Measurements from ENCODE around the gene CT45A8. TPM values are rescaled to one million over a fixed set of nuclear protein-coding genes. Genes with fewer than 3 reads are reported as not detected.
"Not testable (repeated sequence)": the region's sequence is repeated elsewhere in the genome, so short reads cannot be mapped to it uniquely, and the experiment has no call there.

The CT45A8 gene
- total and polyA plus RNA-seq, 2 of the 8 experiments (the other 6 are each of a cell fraction or from before 2014, with no cell fraction given): not detected

DNA sequence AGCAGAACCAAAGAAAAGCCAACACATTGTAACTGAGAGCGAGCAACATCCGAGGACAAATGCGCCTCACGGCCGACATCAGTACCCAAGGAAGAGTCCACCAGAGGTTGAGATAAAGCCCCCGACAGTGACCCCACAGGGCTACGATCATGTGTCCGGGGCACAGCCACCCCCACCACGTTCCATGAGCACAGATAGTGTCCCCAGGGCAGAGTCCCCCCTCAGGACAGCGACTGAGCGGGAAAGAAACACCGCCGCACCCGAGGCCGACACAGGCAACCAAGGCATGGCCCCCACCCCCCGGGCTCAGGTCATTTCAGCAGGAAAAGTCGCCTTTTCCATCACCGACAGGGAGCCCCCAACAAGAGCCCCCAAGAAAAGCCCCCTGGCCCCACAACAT is 33.9 kb upstream of the CT45A8 start:
- 85% methylated on average over 10 of the region's 18 CpGs; no CpG with 5 or more reads in 1 of the 2 experiments for WGBS, 2 experiments (ENCODE audit: extremely low coverage in 1 of 2, insufficient coverage in 1 of 2, insufficient read length in 1 of 2, insufficient replicate concordance in 2 of 2, low coverage in 1 of 2, low lambda C conversion rate in 2 of 2, missing lambda C conversion rate in 1 of 2)
- POLR2A ChIA-PET (ENCODE audit: partially characterized antibody); DNase-seq (ENCODE audit: low read depth in 1 of 2, low spot score in 2 of 2): not testable (repeated sequence)

GRCh38 chrX:135882741-135883140 is 28.4 kb upstream of the CT45A8 start:
- H2BK5ac ChIP-seq (ENCODE audit: low read depth, low read length); H3K27ac ChIP-seq (ENCODE audit: low read depth, low read length); H3K27me3 ChIP-seq (replicated peaks in 1 of 4; ENCODE audit: control insufficient read depth in 3 of 4, extremely low read depth in 1 of 4, insufficient read depth in 3 of 4, low read length in 3 of 4); H4K8ac ChIP-seq (ENCODE audit: extremely low read depth, insufficient read depth, low read length); H3K56ac ChIP-seq (replicated peaks; ENCODE audit: insufficient read length, low read depth, low read length); H3K4me3 ChIP-seq (ENCODE audit: extremely low read depth in 1 of 4, insufficient read depth in 2 of 4, low read depth in 3 of 4, low read length in 4 of 4); POLR2A ChIA-PET (ENCODE audit: partially characterized antibody); FAIRE-seq; H3K9me3 ChIP-seq (ENCODE audit: insufficient read depth in 2 of 2, low read depth in 1 of 2, low read length in 1 of 2); DNase-seq (ENCODE audit: low read depth in 1 of 2, low spot score in 2 of 2); CTCF ChIA-PET (ENCODE audit: partially characterized antibody); H3K23ac ChIP-seq (ENCODE audit: insufficient read length); H3K23me2 ChIP-seq (ENCODE audit: low read depth, low read length); H3K4me2 ChIP-seq (ENCODE audit: insufficient read depth in 1 of 2, low read depth in 2 of 2, low read length in 2 of 2); H3K18ac ChIP-seq (ENCODE audit: extremely low read depth, low read length); H3K79me2 ChIP-seq (ENCODE audit: control insufficient read depth in 1 of 2, insufficient read depth in 2 of 2, low read length in 2 of 2); H4K5ac ChIP-seq (ENCODE audit: insufficient read length, low read depth, low read length); H4K20me1 ChIP-seq (replicated peaks in 1 of 2; ENCODE audit: control insufficient read depth in 1 of 2, insufficient read depth in 2 of 2, low read length in 2 of 2); H2BK15ac ChIP-seq (ENCODE audit: low read length); H2AFZ ChIP-seq (ENCODE audit: low read length); H4K91ac ChIP-seq (replicated peaks; ENCODE audit: insufficient read length, low read length); H3K9ac ChIP-seq (replicated peaks in 1 of 4; ENCODE audit: extremely low read depth in 1 of 4, low read depth in 3 of 4, low read length in 3 of 4); H2BK120ac ChIP-seq (replicated peaks; ENCODE audit: low read depth, low read length); H3K4ac ChIP-seq (replicated peaks; ENCODE audit: insufficient read length, low read depth, low read length); H3K79me1 ChIP-seq (ENCODE audit: low read depth, low read length); H3K14ac ChIP-seq (ENCODE audit: insufficient read length); H2AK5ac ChIP-seq (ENCODE audit: low read depth, low read length); H3K4me1 ChIP-seq (replicated peaks in 1 of 4; ENCODE audit: control insufficient read depth in 3 of 4, insufficient read depth in 4 of 4, low read length in 3 of 4); H2BK20ac ChIP-seq (ENCODE audit: low read length); H2BK12ac ChIP-seq (ENCODE audit: low read depth, low read length); H3K36me3 ChIP-seq (ENCODE audit: control insufficient read depth in 2 of 4, insufficient read depth in 4 of 4, low read length in 3 of 4): not testable (repeated sequence)
- 83% methylated on average over 3 of the region's 5 CpGs; no CpG with 5 or more reads in 1 of the 2 experiments for WGBS, 2 experiments (ENCODE audit: extremely low coverage in 1 of 2, insufficient coverage in 1 of 2, insufficient read length in 1 of 2, insufficient replicate concordance in 2 of 2, low coverage in 1 of 2, low lambda C conversion rate in 2 of 2, missing lambda C conversion rate in 1 of 2)

More for the DNA sequence above, 33.9 kb upstream of the CT45A8 start:
- H3K18ac ChIP-seq (ENCODE audit: extremely low read depth, low read length); H2BK20ac ChIP-seq (ENCODE audit: low read length); H3K23ac ChIP-seq (ENCODE audit: insufficient read length); H2BK15ac ChIP-seq (ENCODE audit: low read length); H3K4me3 ChIP-seq (ENCODE audit: extremely low read depth in 1 of 4, insufficient read depth in 2 of 4, low read depth in 3 of 4, low read length in 4 of 4); H3K4me2 ChIP-seq (ENCODE audit: insufficient read depth in 1 of 2, low read depth in 2 of 2, low read length in 2 of 2); H2BK120ac ChIP-seq (replicated peaks; ENCODE audit: low read depth, low read length); H3K36me3 ChIP-seq (ENCODE audit: control insufficient read depth in 2 of 4, insufficient read depth in 4 of 4, low read length in 3 of 4); FAIRE-seq; H3K79me1 ChIP-seq (ENCODE audit: low read depth, low read length); H2BK5ac ChIP-seq (ENCODE audit: low read depth, low read length); H4K91ac ChIP-seq (replicated peaks; ENCODE audit: insufficient read length, low read length); H3K9ac ChIP-seq (replicated peaks in 1 of 4; ENCODE audit: extremely low read depth in 1 of 4, low read depth in 3 of 4, low read length in 3 of 4); H2BK12ac ChIP-seq (ENCODE audit: low read depth, low read length); H3K23me2 ChIP-seq (ENCODE audit: low read depth, low read length); H4K20me1 ChIP-seq (replicated peaks in 1 of 2; ENCODE audit: control insufficient read depth in 1 of 2, insufficient read depth in 2 of 2, low read length in 2 of 2); H4K5ac ChIP-seq (ENCODE audit: insufficient read length, low read depth, low read length); H2AFZ ChIP-seq (ENCODE audit: low read length); H3K56ac ChIP-seq (replicated peaks; ENCODE audit: insufficient read length, low read depth, low read length); H3K27me3 ChIP-seq (replicated peaks in 1 of 4; ENCODE audit: control insufficient read depth in 3 of 4, extremely low read depth in 1 of 4, insufficient read depth in 3 of 4, low read length in 3 of 4); H2AK5ac ChIP-seq (ENCODE audit: low read depth, low read length); H3K27ac ChIP-seq (ENCODE audit: low read depth, low read length); H4K8ac ChIP-seq (ENCODE audit: extremely low read depth, insufficient read depth, low read length); CTCF ChIA-PET (ENCODE audit: partially characterized antibody); H3K4me1 ChIP-seq (replicated peaks in 1 of 4; ENCODE audit: control insufficient read depth in 3 of 4, insufficient read depth in 4 of 4, low read length in 3 of 4); H3K79me2 ChIP-seq (ENCODE audit: control insufficient read depth in 1 of 2, insufficient read depth in 2 of 2, low read length in 2 of 2); H3K4ac ChIP-seq (replicated peaks; ENCODE audit: insufficient read length, low read depth, low read length); H3K14ac ChIP-seq (ENCODE audit: insufficient read length): not testable (repeated sequence)
- peaks cover 0 to 31% of the 10 kb centered on the region in 2 experiments; a peak in 2 of 4 replicates for H3K9me3 ChIP-seq (ENCODE audit: insufficient read depth in 2 of 2, low read depth in 1 of 2, low read length in 1 of 2)
